SH-SY5Y (cell line): Measurements from ENCODE around the gene SDR42E1.

Source experiments
- GATA2 ChIP-seq: IDR thresholded peaks from 2 replicates; pipeline ENCODE4 v1.6.1; 2011; ENCODE audit warnings: mild to moderate bottlenecking, low read depth, low read length
- GATA3 ChIP-seq: IDR thresholded peaks from 2 replicates; pipeline ENCODE4 v1.6.1; 2011; ENCODE audit warnings: low read depth, mild to moderate bottlenecking, low read length, moderate library complexity

DNA sequence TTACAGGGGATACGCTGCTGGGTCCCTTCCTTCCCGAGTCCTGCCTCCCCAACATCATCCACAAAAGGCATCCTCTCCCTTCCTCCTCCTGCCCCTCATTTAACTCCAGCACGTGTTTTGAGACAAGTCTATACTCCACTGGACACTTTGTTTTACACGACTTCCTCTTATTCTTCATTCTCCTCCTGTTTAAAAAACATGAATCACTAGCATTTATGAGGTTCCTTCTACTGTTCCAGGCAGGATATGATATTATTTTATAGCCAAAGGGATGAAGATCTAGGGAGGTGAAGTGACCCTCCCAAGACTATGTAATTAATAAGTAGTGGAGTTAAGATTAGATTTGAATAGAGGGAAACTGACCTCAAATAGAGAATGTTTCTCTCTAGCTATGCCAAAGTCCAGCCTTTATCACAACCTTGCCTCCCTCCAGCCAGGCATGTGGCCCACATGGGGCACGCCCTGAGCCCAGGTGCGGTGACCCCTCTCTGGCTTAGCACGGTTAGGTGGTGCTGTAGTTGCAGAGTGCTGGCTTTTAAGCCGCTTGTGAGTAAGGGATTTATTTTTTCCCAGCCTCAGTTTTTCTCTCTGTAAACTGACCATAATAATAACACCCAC is 22.5 kb upstream of the SDR42E1 start:
- TF ChIP-seq GATA2 (no peak), GATA3 (no peak)
